HEK293 (cell line): ENCODE results near the gene UBR4.

Source experiments
- CTCF ChIA-PET: fragments of 350-600 bp; formaldehyde crosslinking; extraction: SDS; loops from one replicate; lab custom pipeline; 2021; ENCODE audit warnings: antibody characterized with exemption; lab: Yijun Ruan, JAX
- POLR2A ChIA-PET: fragments of 300-600 bp; formaldehyde crosslinking; extraction: SDS; loops from one replicate; lab custom pipeline; 2020; ENCODE audit warnings: antibody characterized with exemption, inconsistent platforms; lab: Yijun Ruan, JAX
- H3K27ac ChIP-seq: fragments of 200-500 bp; sonication (Bioruptor generic); 2 replicates; pipeline ENCODE4 v1.5.1; 2014; ENCODE audit warnings: low read depth, low read length, control low read depth, inconsistent platforms; ENCODE audit errors: extremely low read depth
- H3K36me3 ChIP-seq, 2 experiments: fragments of 200-500 bp in 1 of 2; sonication (Bioruptor generic) in 1 of 2; 1 replicate in 1 of 2; 2 replicates in 1 of 2; pipeline ENCODE4 v1.5.1; 2014 to 2017; ENCODE audit warnings: inconsistent platforms in 2 of 2, low read length in 2 of 2; ENCODE audit not compliant: control insufficient read depth in 2 of 2, insufficient read depth in 1 of 2
- H3K4me1 ChIP-seq: fragments of 200-500 bp; sonication (Bioruptor generic); 2 replicates; pipeline ENCODE4 v1.5.1; 2014; ENCODE audit warnings: mild to moderate bottlenecking, low read length, inconsistent platforms; ENCODE audit not compliant: control insufficient read depth, insufficient read depth
- H3K4me3 ChIP-seq: 2 replicates; pipeline ENCODE4 v1.5.1; 2011; ENCODE audit warnings: low read depth, mild to moderate bottlenecking, control low read depth, low read length, moderate library complexity
- H3K9me3 ChIP-seq: fragments of 200-500 bp; sonication (Bioruptor generic); 2 replicates; pipeline ENCODE4 v1.5.1; 2014; ENCODE audit warnings: low read depth, low read length, inconsistent platforms; ENCODE audit not compliant: control insufficient read depth, insufficient read depth
- EGR2 ChIP-seq: fragments of 450-650 bp; formaldehyde crosslinking; IDR thresholded peaks from 2 replicates; pipeline ENCODE4 v1.5.1; 2016; ENCODE audit warnings: low read depth, missing biosample characterization, missing genetic modification characterization
- SETDB1 ChIP-seq: IDR thresholded peaks from one replicate; pipeline ENCODE4 v1.6.1; 2017; ENCODE audit warnings: mild to moderate bottlenecking, low read length, moderate library complexity, mixed read lengths; ENCODE audit not compliant: insufficient read length
- YY2 ChIP-seq: fragments of 450-650 bp; formaldehyde crosslinking; IDR thresholded peaks from 2 replicates; pipeline ENCODE4 v1.5.1; 2016; ENCODE audit warnings: missing biosample characterization, missing genetic modification characterization
- ZBTB26 ChIP-seq: fragments of 450-650 bp; formaldehyde crosslinking; optimal IDR thresholded peaks from 2 replicates; pipeline ENCODE3; 2016; ENCODE audit warnings: missing biosample characterization, mild to moderate bottlenecking, missing genetic modification characterization
- ZBTB44 ChIP-seq: fragments of 450-650 bp; IDR thresholded peaks from 2 replicates; pipeline ENCODE4 v1.5.1; 2018; ENCODE audit warnings: missing biosample characterization, mild to moderate bottlenecking, missing genetic modification characterization
- ZFHX2 ChIP-seq: fragments of 450-650 bp; formaldehyde crosslinking; conservative IDR thresholded peaks from 2 replicates; pipeline ENCODE4 v1.5.1; 2016; ENCODE audit warnings: missing biosample characterization, missing genetic modification characterization
- ZNF132 ChIP-seq: fragments of 450-650 bp; formaldehyde crosslinking; IDR thresholded peaks from 2 replicates; pipeline ENCODE4 v1.5.1; 2017; ENCODE audit warnings: missing biosample characterization, missing genetic modification characterization, borderline replicate concordance
- ZNF248 ChIP-seq: fragments of 450-650 bp; formaldehyde crosslinking; IDR thresholded peaks from 2 replicates; pipeline ENCODE4 v1.5.1; 2017; ENCODE audit warnings: missing biosample characterization, missing genetic modification characterization
- ZNF302 ChIP-seq: fragments of 450-650 bp; formaldehyde crosslinking; IDR thresholded peaks from 2 replicates; pipeline ENCODE4 v1.5.1; 2016; ENCODE audit warnings: missing biosample characterization, missing genetic modification characterization, low read depth
- ZNF324 ChIP-seq: fragments of 450-650 bp; formaldehyde crosslinking; IDR thresholded peaks from 2 replicates; pipeline ENCODE4 v1.5.1; 2016; ENCODE audit warnings: missing biosample characterization, missing genetic modification characterization
- ZNF335 ChIP-seq: fragments of 450-650 bp; formaldehyde crosslinking; conservative IDR thresholded peaks from 2 replicates; pipeline ENCODE4 v1.5.1; 2016; ENCODE audit warnings: missing biosample characterization, missing genetic modification characterization
- ZNF341 ChIP-seq: fragments of 450-650 bp; formaldehyde crosslinking; IDR thresholded peaks from 2 replicates; pipeline ENCODE4; 2016; ENCODE audit warnings: low read depth, missing biosample characterization, missing genetic modification characterization
- ZNF366 ChIP-seq: fragments of 450-650 bp; formaldehyde crosslinking; conservative IDR thresholded peaks from 2 replicates; pipeline ENCODE4 v1.5.1; 2016; ENCODE audit warnings: missing biosample characterization, missing genetic modification characterization
- ZNF426 ChIP-seq: fragments of 450-650 bp; formaldehyde crosslinking; IDR thresholded peaks from 2 replicates; pipeline ENCODE4 v1.5.1; 2017; ENCODE audit warnings: missing biosample characterization, missing genetic modification characterization, mild to moderate bottlenecking, inconsistent platforms, moderate library complexity
- ZNF433 ChIP-seq: fragments of 450-650 bp; formaldehyde crosslinking; IDR thresholded peaks from 2 replicates; pipeline ENCODE4 v1.5.1; 2016; ENCODE audit warnings: missing biosample characterization, missing genetic modification characterization, low read depth
- ZNF571 ChIP-seq: fragments of 450-650 bp; formaldehyde crosslinking; IDR thresholded peaks from 2 replicates; pipeline ENCODE4 v1.5.0; 2017; ENCODE audit warnings: missing biosample characterization, missing genetic modification characterization
- ZNF664 ChIP-seq: fragments of 450-650 bp; formaldehyde crosslinking; IDR thresholded peaks from 2 replicates; pipeline ENCODE4 v1.5.1; 2016; ENCODE audit warnings: missing biosample characterization, missing genetic modification characterization
- ZNF677 ChIP-seq: fragments of 450-650 bp; IDR thresholded peaks from 2 replicates; pipeline ENCODE4 v1.5.0; 2018; ENCODE audit warnings: missing biosample characterization, mild to moderate bottlenecking, missing genetic modification characterization, moderate library complexity
- ZSCAN30 ChIP-seq: fragments of 450-650 bp; IDR thresholded peaks from 2 replicates; pipeline ENCODE4 v1.5.1; 2018; ENCODE audit warnings: missing biosample characterization, mild to moderate bottlenecking, missing genetic modification characterization, moderate library complexity
- TF ChIP-seq, protein P1 (sequence below): fragments of 450-650 bp; formaldehyde crosslinking; IDR thresholded peaks from 2 replicates; pipeline ENCODE4 v1.5.1; 2017; ENCODE audit warnings: missing biosample characterization, missing genetic modification characterization
- TF ChIP-seq, protein P2 (sequence below): fragments of 450-650 bp; formaldehyde crosslinking; IDR thresholded peaks from 2 replicates; pipeline ENCODE4 v1.5.1; 2016; ENCODE audit warnings: missing biosample characterization, missing genetic modification characterization

The UBR4 gene

DNA sequence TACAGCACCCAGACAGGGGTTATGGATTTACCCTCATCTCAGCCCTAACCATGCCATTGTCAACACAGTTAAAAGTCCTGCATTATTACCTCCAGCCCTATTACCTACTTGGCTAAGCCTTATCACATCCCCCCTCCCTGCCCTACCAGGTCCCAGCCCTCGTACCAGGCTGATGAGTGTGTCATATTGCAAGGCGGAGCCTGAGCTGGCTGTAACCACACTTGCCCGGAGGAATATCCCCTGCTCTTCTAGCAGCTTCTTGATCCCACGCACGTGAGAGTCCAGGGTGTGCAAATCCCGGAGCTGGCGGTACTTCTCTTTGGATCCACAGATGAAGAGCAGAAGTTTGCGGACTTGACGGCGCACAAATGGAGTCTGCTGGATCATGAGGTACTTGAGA is 87.4 kb downstream of the UBR4 start:
- peaks cover 49 to 99% of the 10 kb centered on the region in 2 experiments for H3K36me3 ChIP-seq
- CTCF ChIA-PET = interaction anchor here (0.6 to 1.0 kb wide), 2 partner anchors 14 to 210 kb away, joined by 3 to 4 read pairs; no protein-coding TSS in a partner anchor
- H3K27ac ChIP-seq = no peak overlapping the region
- H3K4me3 ChIP-seq = no peak overlapping the region
- no peak for TF ChIP-seq ZSCAN30
- TF ChIP-seq ZNF571 (tag by site-specific recombination) = no peak
- TF ChIP-seq SETDB1 = no peak
- TF ChIP-seq, protein P1, sequence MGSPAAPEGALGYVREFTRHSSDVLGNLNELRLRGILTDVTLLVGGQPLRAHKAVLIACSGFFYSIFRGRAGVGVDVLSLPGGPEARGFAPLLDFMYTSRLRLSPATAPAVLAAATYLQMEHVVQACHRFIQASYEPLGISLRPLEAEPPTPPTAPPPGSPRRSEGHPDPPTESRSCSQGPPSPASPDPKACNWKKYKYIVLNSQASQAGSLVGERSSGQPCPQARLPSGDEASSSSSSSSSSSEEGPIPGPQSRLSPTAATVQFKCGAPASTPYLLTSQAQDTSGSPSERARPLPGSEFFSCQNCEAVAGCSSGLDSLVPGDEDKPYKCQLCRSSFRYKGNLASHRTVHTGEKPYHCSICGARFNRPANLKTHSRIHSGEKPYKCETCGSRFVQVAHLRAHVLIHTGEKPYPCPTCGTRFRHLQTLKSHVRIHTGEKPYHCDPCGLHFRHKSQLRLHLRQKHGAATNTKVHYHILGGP = no peak
- no peak for TF ChIP-seq ZNF341 (tag by site-specific recombination)
- no peak for TF ChIP-seq ZNF426 (tag by site-specific recombination)
- TF ChIP-seq YY2 (tag by site-specific recombination) = no peak
- TF ChIP-seq ZNF664 (tag by site-specific recombination) = no peak
- TF ChIP-seq ZBTB44 (tag by site-specific recombination) = no peak
- TF ChIP-seq, protein P2, sequence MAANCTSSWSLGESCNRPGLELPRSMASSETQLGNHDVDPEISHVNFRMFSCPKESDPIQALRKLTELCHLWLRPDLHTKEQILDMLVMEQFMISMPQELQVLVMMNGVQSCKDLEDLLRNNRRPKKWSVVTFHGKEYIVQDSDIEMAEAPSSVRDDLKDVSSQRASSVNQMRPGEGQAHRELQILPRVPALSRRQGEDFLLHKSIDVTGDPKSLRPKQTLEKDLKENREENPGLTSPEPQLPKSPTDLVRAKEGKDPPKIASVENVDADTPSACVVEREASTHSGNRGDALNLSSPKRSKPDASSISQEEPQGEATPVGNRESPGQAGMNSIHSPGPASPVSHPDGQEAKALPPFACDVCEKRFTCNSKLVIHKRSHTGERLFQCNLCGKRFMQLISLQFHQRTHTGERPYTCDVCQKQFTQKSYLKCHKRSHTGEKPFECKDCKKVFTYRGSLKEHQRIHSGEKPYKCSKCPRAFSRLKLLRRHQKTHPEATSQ (tag by site-specific recombination) = no peak
- TF ChIP-seq ZNF335 (tag by site-specific recombination) = no peak
- no peak for TF ChIP-seq ZNF248
- TF ChIP-seq ZNF302 (tag by site-specific recombination) = no peak
- TF ChIP-seq, all 188 proteins: peak for 0
- POLR2A ChIA-PET = no interaction called here
- no peaks in the 10 kb centered on the region for H3K4me1 ChIP-seq
- H3K9me3 ChIP-seq = no peaks in the 10 kb centered on the region

DNA sequence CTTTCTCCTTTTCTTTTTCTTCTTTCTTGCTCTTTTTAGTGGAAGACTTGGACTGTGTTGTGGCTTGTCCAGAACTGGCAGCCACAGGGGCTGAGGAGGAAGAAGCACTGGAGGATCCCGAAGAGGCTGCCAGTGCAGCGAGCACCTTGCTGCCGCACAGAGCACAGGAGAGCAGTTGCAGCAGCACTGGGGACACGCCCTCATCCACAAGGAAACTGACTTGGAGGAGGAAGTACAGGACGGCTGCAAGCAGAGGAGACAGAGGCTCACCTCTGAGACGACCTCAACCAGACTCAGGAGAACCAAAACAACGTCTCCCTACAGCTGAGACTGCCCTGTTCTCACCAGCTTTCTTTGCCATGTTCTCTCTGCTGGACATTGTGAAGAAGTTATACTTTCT is 88.9 kb downstream of the UBR4 start:
- POLR2A ChIA-PET = no interaction called here
- H3K4me3 ChIP-seq = no peak overlapping the region
- TF ChIP-seq ZFHX2 (tag by site-specific recombination) = no peak
- no peak for TF ChIP-seq ZBTB44 (tag by site-specific recombination)
- no peak for TF ChIP-seq ZNF366
- no peak for TF ChIP-seq ZBTB26
- TF ChIP-seq, protein P1 = no peak
- TF ChIP-seq ZNF433 (tag by site-specific recombination) = no peak
- no peak for TF ChIP-seq ZNF571 (tag by site-specific recombination)
- no peak for TF ChIP-seq ZNF132
- TF ChIP-seq ZNF324 (tag by site-specific recombination) = no peak
- no peak for TF ChIP-seq EGR2 (tag by site-specific recombination)
- no peak for TF ChIP-seq ZNF677 (tag by site-specific recombination)
- CTCF ChIA-PET = no interaction called here
- H3K9me3 ChIP-seq = no peaks in the 10 kb centered on the region
- H3K27ac ChIP-seq = no peak overlapping the region
- no peaks in the 10 kb centered on the region for H3K4me1 ChIP-seq
- H3K36me3 ChIP-seq = peaks cover 48 to 99% of the 10 kb centered on the region in 2 experiments
